K562 (cell line): Measurements from ENCODE around the gene ABLIM2. TPM values are rescaled to one million over a fixed set of nuclear protein-coding genes. Genes with fewer than 3 reads are reported as not detected.

Experiments
- ATAC-seq: fragments of 200-7000 bp; cut with Tn5 transposase; 3 replicates; pipeline ENCODE4 v1.9.1; 2020; ENCODE audit warnings: moderate library complexity
- BruUV-seq: library from RNA; stranded (reverse); fragments of 400-500 nt; replicated peaks from 2 replicates; lab custom pipeline; 2021; lab: Mats Ljungman, UMichigan
- CTCF ChIA-PET: fragments of 300-600 bp; formaldehyde crosslinking; extraction: SDS; loops from one replicate; lab custom pipeline; 2021; ENCODE audit warnings: low intra/inter-chr PET ratio; lab: Yijun Ruan, JAX
- POLR2A ChIA-PET: fragments of 300-600, 350-650 bp; sonication (Branson Sonifier 250); formaldehyde crosslinking; extraction: SDS; loops from one replicate; lab custom pipeline; 2021; ENCODE audit warnings: antibody characterized with exemption, inconsistent platforms; lab: Yijun Ruan, JAX
- DNase-seq, 4 experiments: peaks; one replicate each; pipeline versions ENCODE4 v3.0.0 to v3.0.0-alpha.2; 2011 to 2018; ENCODE audit warnings: low spot score in 3 of 4, mixed read lengths in 3 of 4; ENCODE audit errors: extremely low read depth in 1 of 4
- FAIRE-seq: peaks from 2 replicates; lab custom pipeline; 2011; peaks lifted over from hg19 to GRCh38; lab: Jason Lieb, UNC
- H2AFZ ChIP-seq: 2 replicates; pipeline ENCODE4 v1.6.0; 2011; ENCODE audit warnings: low read depth, low read length, control low read depth, inconsistent platforms
- H3K27ac ChIP-seq: fragments of 200-600 bp; 3 replicates; pipeline ENCODE4 v1.8.0; 2011; ENCODE audit warnings: low read depth, mild to moderate bottlenecking, control low read depth, inconsistent platforms, low read length, moderate library complexity, mixed read lengths; ENCODE audit errors: extremely low read depth
- H3K27me3 ChIP-seq, 2 experiments: fragments of 300-600 bp in 1 of 2; 2 replicates in 1 of 2; 3 replicates in 1 of 2; pipeline versions ENCODE4 v1.6.0 to v1.8.0; 2011; ENCODE audit warnings: inconsistent platforms in 2 of 2, low read length in 2 of 2, mild to moderate bottlenecking in 1 of 2, mixed read lengths in 1 of 2, moderate library complexity in 1 of 2; ENCODE audit not compliant: control insufficient read depth in 2 of 2, insufficient read depth in 2 of 2
- H3K36me3 ChIP-seq: fragments of 300-600 bp; 3 replicates; pipeline ENCODE4 v1.8.0; 2011; ENCODE audit warnings: mild to moderate bottlenecking, low read length, inconsistent platforms; ENCODE audit not compliant: control insufficient read depth, insufficient read depth
- H3K4me1 ChIP-seq, 2 experiments: fragments of 200-600 bp in 1 of 2; replicated peaks in 1 of 2; 2 replicates in 1 of 2; 3 replicates in 1 of 2; pipeline versions ENCODE4 v1.5.1 to v1.8.0; 2011; ENCODE audit warnings: inconsistent platforms in 2 of 2, low read length in 2 of 2, mild to moderate bottlenecking in 1 of 2, mixed read lengths in 1 of 2, moderate library complexity in 1 of 2; ENCODE audit not compliant: control insufficient read depth in 2 of 2, insufficient read depth in 2 of 2
- H3K4me2 ChIP-seq: 2 replicates; pipeline ENCODE4 v1.6.1; 2011; ENCODE audit warnings: low read length, control low read depth, inconsistent platforms, mixed read lengths; ENCODE audit not compliant: insufficient read depth
- H3K4me3 ChIP-seq: fragments of 200-600 bp; sonication (generic), shearing (Covaris generic); 2 replicates; pipeline ENCODE4 v1.5.1; 2016; ENCODE audit warnings: control low read depth, inconsistent platforms
- H3K79me2 ChIP-seq: fragments of 200-600 bp; 3 replicates; pipeline ENCODE4 v1.8.0; 2011; ENCODE audit warnings: low read length, inconsistent platforms; ENCODE audit not compliant: control insufficient read depth, insufficient read depth
- H3K9ac ChIP-seq, 2 experiments: 2 replicates each; pipeline versions ENCODE4 v1.6.0 to v1.6.1; 2011; ENCODE audit warnings: low read depth in 2 of 2, low read length in 2 of 2, control low read depth in 1 of 2, inconsistent platforms in 1 of 2, mild to moderate bottlenecking in 1 of 2, mixed read lengths in 1 of 2; ENCODE audit not compliant: insufficient read depth in 1 of 2
- H3K9me1 ChIP-seq: one replicate; pipeline ENCODE4 v1.6.0; 2011; ENCODE audit warnings: inconsistent platforms, mild to moderate bottlenecking, low read length, moderate library complexity; ENCODE audit not compliant: control insufficient read depth, insufficient read depth
- H3K9me3 ChIP-seq: replicated peaks from 2 replicates; pipeline ENCODE4 v1.5.1; 2011; ENCODE audit warnings: low read depth, low read length, inconsistent platforms; ENCODE audit not compliant: control insufficient read depth, insufficient read depth
- H4K20me1 ChIP-seq: replicated peaks from 2 replicates; pipeline ENCODE4 v1.6.1; 2011; ENCODE audit warnings: low read length, inconsistent platforms, mixed read lengths; ENCODE audit not compliant: control insufficient read depth, insufficient read depth
- BCOR ChIP-seq: fragments of 450-650 bp; IDR thresholded peaks from 2 replicates; pipeline ENCODE4 v1.6.1; 2016
- BRD9 ChIP-seq: fragments of 450-650 bp; IDR thresholded peaks from 2 replicates; pipeline ENCODE4 v1.6.1; 2018; ENCODE audit warnings: low read depth; ENCODE audit not compliant: partially characterized antibody
- FOXA3 ChIP-seq, 2 experiments: fragments of 450-650 bp in 1 of 2; sonication (generic) in 1 of 2; formaldehyde crosslinking; IDR thresholded peaks in 1 of 2; conservative IDR thresholded peaks in 1 of 2; 2 replicates each; pipeline versions ENCODE4 v1.4.0 to v1.8.0; 2020 to 2022; ENCODE audit warnings: mild to moderate bottlenecking in 2 of 2, missing genetic modification reagents in 1 of 2
- HDAC3 ChIP-seq: fragments of 450-650 bp; IDR thresholded peaks from 2 replicates; pipeline ENCODE4 v1.6.1; 2018; ENCODE audit warnings: borderline replicate concordance, mild to moderate bottlenecking, moderate library complexity; ENCODE audit not compliant: partially characterized antibody
- HDAC6 ChIP-seq: IDR thresholded peaks from 2 replicates; pipeline ENCODE4 v1.6.1; 2012; ENCODE audit warnings: low read depth, mild to moderate bottlenecking, control low read depth, inconsistent platforms, low read length, moderate library complexity
- RFX5 ChIP-seq: IDR thresholded peaks from 2 replicates; pipeline ENCODE4 v1.6.1; 2011; ENCODE audit warnings: low read depth, mild to moderate bottlenecking, improper control_type of control experiment, low read length
- ZC3H11A ChIP-seq: IDR thresholded peaks from 2 replicates; pipeline ENCODE4 v1.6.1; 2012; ENCODE audit warnings: low read depth, low read length, improper control_type of control experiment
- WGBS: fragments of 100-300 bp; shearing (Covaris generic); methylation state at CpG from one replicate; pipeline ENCODE4 v1.1.6; 2016; ENCODE audit warnings: low coverage, mixed read lengths; ENCODE audit not compliant: insufficient coverage; ENCODE audit errors: missing lambda C conversion rate; 5-methylcytosine and 5-hydroxymethylcytosine counted together
- in situ Hi-C: fragments of 300-500 bp; cut with MboI; formaldehyde crosslinking; loops from 4 replicates; pipeline ENCODE4 v1.15.0; 2018; ENCODE audit warnings: inconsistent platforms, mixed read lengths
- intact Hi-C: fragments of 100-400 bp; cut with micrococcal nuclease; formaldehyde crosslinking; loops from 2 replicates; pipeline ENCODE4 v1.14.2; 2022
- polyA plus RNA-seq, 8 experiments: library from polyadenylated mRNA; depleted of rRNA in 4 of 8; stranded (reverse) in 5 of 8; unstranded in 3 of 8; fragments of >200 nt; fragmentation: Nextera tagmentation in 2 of 8; fragmentation: Illumina TruSeq in 1 of 8; extraction: Ambion mirVana in 2 of 8; extraction: Trizol in 1 of 8; gene quantifications; 2 replicates each; pipeline versions ENCODE4 v1.2.1 to v1.2.3, GENCODE V29; 2011 to 2014; ENCODE audit warnings: inconsistent platforms in 1 of 8, missing spikeins in 1 of 8
- total RNA-seq, 7 experiments: library from RNA; depleted of rRNA in 6 of 7; stranded (reverse); fragments of >200 nt in 6 of 7; fragmentation: Illumina TruSeq in 2 of 7; extraction: Trizol in 2 of 7; gene quantifications; 2 replicates each; pipeline versions ENCODE4 v1.2.1 to v1.2.3, GENCODE V29; 2011 to 2021; ENCODE audit warnings: low replicate concordance in 1 of 7
- TF ChIP-seq, protein P1 (sequence below), 2 experiments: IDR thresholded peaks in 1 of 2; conservative IDR thresholded peaks in 1 of 2; 2 replicates each; pipeline ENCODE4 v1.6.1; 2016; ENCODE audit warnings: low read depth in 2 of 2, mild to moderate bottlenecking in 1 of 2, missing compliant biosample characterization in 1 of 2, missing genetic modification characterization in 1 of 2, moderate library complexity in 1 of 2
- TF ChIP-seq, protein P2 (sequence below): fragments of 450-650 bp; formaldehyde crosslinking; IDR thresholded peaks from 2 replicates; pipeline ENCODE4 v1.4.0; 2020; ENCODE audit warnings: mild to moderate bottlenecking, moderate library complexity
- TF ChIP-seq, protein P3 (sequence below): fragments of 450-650 bp; IDR thresholded peaks from 2 replicates; pipeline ENCODE4 v1.6.1; 2016

ABLIM2 gene
- total and polyA plus RNA-seq, 9 of the 15 experiments (the other 6 are each of a cell fraction or from before 2014, with no cell fraction given): not detected

DNA sequence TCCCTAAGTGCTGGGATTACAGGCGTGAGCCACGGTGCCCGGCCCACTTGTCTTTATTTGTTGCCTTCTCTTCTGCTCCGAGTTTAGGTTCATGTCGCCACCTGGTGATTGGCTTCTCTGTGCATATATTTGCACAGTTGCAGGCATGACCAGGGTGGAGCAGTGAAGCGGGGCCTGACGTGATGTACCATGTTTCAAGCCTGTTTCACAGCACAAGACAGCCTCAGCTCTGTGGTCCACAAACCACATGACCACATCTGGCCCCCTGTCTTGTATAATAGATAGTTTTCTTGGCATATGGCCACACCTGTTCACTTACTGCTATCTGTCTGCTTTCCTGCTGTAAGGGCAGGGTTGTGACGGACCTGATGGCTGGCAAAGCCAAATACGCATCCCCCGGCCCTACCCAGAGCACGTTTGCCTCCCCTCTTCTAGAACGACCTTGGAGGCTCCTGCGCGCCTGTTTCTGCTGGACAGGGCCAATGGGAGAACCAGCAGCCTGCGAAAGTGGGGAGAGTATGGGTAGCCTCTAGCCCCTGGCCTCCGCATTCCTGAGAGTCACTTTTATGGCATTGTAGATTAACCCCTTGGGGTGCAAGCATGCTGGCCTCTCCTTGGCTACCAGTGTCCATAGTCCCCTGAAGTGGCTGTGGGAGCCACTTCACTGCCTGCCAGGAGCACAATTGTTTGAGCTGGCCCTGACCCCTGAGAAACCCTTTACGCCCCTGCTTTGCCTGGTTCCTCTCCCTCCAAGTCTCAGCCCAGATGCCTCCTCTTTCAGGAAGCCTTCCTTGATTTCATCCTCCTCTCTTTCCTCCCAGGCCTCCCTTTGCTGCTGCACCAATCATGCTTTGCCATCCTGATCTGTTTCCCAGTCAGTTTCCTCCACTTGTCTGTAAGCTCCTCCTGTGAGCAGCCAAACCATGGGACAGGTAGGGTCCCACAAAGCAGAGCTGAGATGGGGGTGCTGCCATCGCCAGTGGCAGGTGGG lies 34.4 kb upstream of the ABLIM2 start (continued):
- TF ChIP-seq ZC3H11A (no peak), HDAC3 (no peak), BCOR (peak; percentile 55)
- TF ChIP-seq, all 486 proteins: peak for 7

DNA sequence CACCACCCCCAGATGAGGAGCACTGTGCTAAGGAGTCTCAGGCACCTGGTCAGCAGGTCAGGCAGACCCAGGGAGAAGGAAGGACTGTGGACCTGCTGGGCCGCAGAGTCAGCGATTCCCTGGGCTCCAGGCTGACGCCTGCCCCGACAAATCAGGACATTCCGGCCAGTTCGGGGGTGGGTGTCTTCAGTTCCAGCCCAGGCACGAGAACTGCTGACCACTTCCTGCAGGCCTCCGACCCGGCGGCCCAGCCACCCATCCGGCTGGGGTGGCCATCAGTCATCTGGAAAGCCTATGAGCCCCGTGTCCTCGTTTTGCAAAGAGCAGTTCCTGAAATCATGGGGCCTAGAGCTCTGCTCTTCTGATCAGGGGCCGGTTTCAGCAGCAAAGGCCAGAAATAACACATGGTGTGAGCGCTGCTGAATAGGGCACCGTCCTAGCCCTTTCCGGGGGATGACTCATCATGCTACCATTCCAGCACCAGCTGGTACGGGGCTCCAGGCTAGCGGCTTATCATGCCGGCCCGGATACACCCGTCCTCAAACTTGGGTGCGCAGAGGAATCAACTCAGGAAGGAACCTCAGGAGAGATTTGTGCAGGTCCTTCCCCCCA lies 32.6 kb upstream of the ABLIM2 start:
- no TSS peak for BruUV-seq
- Histone ChIP-seq H3K9me3 (no peaks in the 10 kb centered on the region), H3K4me1 (peaks cover 2 to 27% of the 10 kb centered on the region in 2 experiments; a peak in 2 of 5 replicates), H3K36me3 (no peaks in the 10 kb centered on the region), H4K20me1 (peaks cover 3% of the 10 kb centered on the region), H3K4me2 (no peak overlapping the region), H3K4me3 (no peak overlapping the region), H3K27me3 (peaks cover 0 to 73% of the 10 kb centered on the region in 2 experiments; a peak in 2 of 5 replicates), H3K9ac (no peak overlapping the region; a peak in 1 of 4 replicates), H3K79me2 (no peaks in the 10 kb centered on the region), H2AFZ (peak overlapping the region; percentile 9; the same call in 1 of the 2 replicates), H3K9me1 (no peaks in the 10 kb centered on the region), H3K27ac (no peak overlapping the region)
- in situ Hi-C loops: no loop called here
- CTCF ChIA-PET: interaction anchor here (2.5 kb wide), 1 partner anchor 14 kb away, joined by 18 read pairs; no protein-coding TSS in a partner anchor
- 5% methylated on average over 22 of the region's 23 CpGs for WGBS
- ATAC-seq (peak; percentile 74), FAIRE-seq (peak; percentile 84), DNase-seq (peak; percentile 67 to 78 (median 70))
- POLR2A ChIA-PET: interaction anchor here (0.7 to 1.4 kb wide), 4 partner anchors 23 to 359 kb away, joined by 3 to 5 read pairs (median 4); no protein-coding TSS in a partner anchor
- intact Hi-C loops: no loop called here
- TF ChIP-seq, protein P1, sequence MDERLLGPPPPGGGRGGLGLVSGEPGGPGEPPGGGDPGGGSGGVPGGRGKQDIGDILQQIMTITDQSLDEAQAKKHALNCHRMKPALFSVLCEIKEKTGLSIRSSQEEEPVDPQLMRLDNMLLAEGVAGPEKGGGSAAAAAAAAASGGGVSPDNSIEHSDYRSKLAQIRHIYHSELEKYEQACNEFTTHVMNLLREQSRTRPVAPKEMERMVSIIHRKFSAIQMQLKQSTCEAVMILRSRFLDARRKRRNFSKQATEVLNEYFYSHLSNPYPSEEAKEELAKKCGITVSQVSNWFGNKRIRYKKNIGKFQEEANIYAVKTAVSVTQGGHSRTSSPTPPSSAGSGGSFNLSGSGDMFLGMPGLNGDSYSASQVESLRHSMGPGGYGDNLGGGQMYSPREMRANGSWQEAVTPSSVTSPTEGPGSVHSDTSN (CRISPR knock-in tag; IDR thresholded peaks at IDR 0.05; ENCODE audit: low read depth): no peak
- TF ChIP-seq, protein P1 (tag; conservative IDR thresholded peaks at IDR 0.05; ENCODE audit: low read depth): no peak
- TF ChIP-seq FOXA3 (CRISPR knock-in tag; conservative IDR thresholded peaks at IDR 0.05 in 1 of 2, IDR thresholded peaks at IDR 0.05 in 1 of 2) (no peak), HDAC6 (no peak), BRD9 (no peak), RFX5 (no peak)
- TF ChIP-seq, protein P2, sequence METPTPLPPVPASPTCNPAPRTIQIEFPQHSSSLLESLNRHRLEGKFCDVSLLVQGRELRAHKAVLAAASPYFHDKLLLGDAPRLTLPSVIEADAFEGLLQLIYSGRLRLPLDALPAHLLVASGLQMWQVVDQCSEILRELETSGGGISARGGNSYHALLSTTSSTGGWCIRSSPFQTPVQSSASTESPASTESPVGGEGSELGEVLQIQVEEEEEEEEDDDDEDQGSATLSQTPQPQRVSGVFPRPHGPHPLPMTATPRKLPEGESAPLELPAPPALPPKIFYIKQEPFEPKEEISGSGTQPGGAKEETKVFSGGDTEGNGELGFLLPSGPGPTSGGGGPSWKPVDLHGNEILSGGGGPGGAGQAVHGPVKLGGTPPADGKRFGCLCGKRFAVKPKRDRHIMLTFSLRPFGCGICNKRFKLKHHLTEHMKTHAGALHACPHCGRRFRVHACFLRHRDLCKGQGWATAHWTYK: no peak
- TF ChIP-seq, protein P3, sequence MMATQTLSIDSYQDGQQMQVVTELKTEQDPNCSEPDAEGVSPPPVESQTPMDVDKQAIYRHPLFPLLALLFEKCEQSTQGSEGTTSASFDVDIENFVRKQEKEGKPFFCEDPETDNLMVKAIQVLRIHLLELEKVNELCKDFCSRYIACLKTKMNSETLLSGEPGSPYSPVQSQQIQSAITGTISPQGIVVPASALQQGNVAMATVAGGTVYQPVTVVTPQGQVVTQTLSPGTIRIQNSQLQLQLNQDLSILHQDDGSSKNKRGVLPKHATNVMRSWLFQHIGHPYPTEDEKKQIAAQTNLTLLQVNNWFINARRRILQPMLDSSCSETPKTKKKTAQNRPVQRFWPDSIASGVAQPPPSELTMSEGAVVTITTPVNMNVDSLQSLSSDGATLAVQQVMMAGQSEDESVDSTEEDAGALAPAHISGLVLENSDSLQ: peak; percentile 56; the same call in 1 of the 2 replicates
